Trophoblast cell (in vitro differentiated cells and primary cell): Measurements from ENCODE around the gene GPR162.

Experiments used
- DNase-seq, 2 donors: peaks; one replicate each; pipeline ENCODE4 v3.0.0-alpha.2; 2016
- H2AFZ ChIP-seq: 2 replicates; pipeline ENCODE4 v1.6.1; 2013; ENCODE audit warnings: low read length, moderate library complexity, mild to moderate bottlenecking; ENCODE audit not compliant: insufficient read depth, poor library complexity
- H2AK5ac ChIP-seq: 2 replicates; pipeline ENCODE4 v1.6.1; 2013; ENCODE audit warnings: mild to moderate bottlenecking, low read length
- H2BK120ac ChIP-seq: 2 replicates; pipeline ENCODE4 v1.6.1; 2013; ENCODE audit warnings: low read length, mild to moderate bottlenecking, moderate library complexity; ENCODE audit not compliant: insufficient read depth, poor library complexity
- H2BK12ac ChIP-seq: 2 replicates; pipeline ENCODE4 v1.6.1; 2013; ENCODE audit warnings: mild to moderate bottlenecking, low read length, moderate library complexity
- H2BK5ac ChIP-seq: 2 replicates; pipeline ENCODE4 v1.6.1; 2013; ENCODE audit warnings: low read length, low read depth, moderate library complexity, mild to moderate bottlenecking; ENCODE audit not compliant: poor library complexity
- H3K14ac ChIP-seq: 2 replicates; pipeline ENCODE4 v1.6.1; 2013; ENCODE audit warnings: mild to moderate bottlenecking, low read length
- H3K18ac ChIP-seq: 2 replicates; pipeline ENCODE4 v1.6.1; 2013; ENCODE audit warnings: mild to moderate bottlenecking, low read length
- H3K23ac ChIP-seq: 2 replicates; pipeline ENCODE4 v1.6.1; 2013; ENCODE audit warnings: low read length
- H3K27ac ChIP-seq: 2 replicates; pipeline ENCODE4 v1.5.1; 2013; ENCODE audit warnings: low read depth, mild to moderate bottlenecking, inconsistent platforms, low read length, moderate library complexity
- H3K27me3 ChIP-seq: 2 replicates; pipeline ENCODE4 v1.6.1; 2013; ENCODE audit warnings: inconsistent platforms, mild to moderate bottlenecking, low read length, moderate library complexity; ENCODE audit not compliant: insufficient read depth
- H3K36me3 ChIP-seq, 2 experiments: 1 replicate in 1 of 2; 2 replicates in 1 of 2; pipeline ENCODE4 v1.6.1; 2013; ENCODE audit warnings: low read length in 2 of 2, mild to moderate bottlenecking in 2 of 2, moderate library complexity in 1 of 2; ENCODE audit not compliant: insufficient read depth in 2 of 2, control insufficient read depth in 1 of 2
- H3K4ac ChIP-seq: 2 replicates; pipeline ENCODE4 v1.6.1; 2013; ENCODE audit warnings: low read depth, mild to moderate bottlenecking, low read length, moderate library complexity
- H3K4me1 ChIP-seq, 2 experiments: 1 replicate in 1 of 2; 2 replicates in 1 of 2; pipeline ENCODE4 v1.6.1; 2013; ENCODE audit warnings: low read length in 2 of 2, mild to moderate bottlenecking in 2 of 2, moderate library complexity in 1 of 2; ENCODE audit not compliant: insufficient read depth in 2 of 2, control insufficient read depth in 1 of 2
- H3K4me2 ChIP-seq: 2 replicates; pipeline ENCODE4 v1.6.1; 2013; ENCODE audit warnings: inconsistent platforms, mild to moderate bottlenecking, low read length, moderate library complexity
- H3K4me3 ChIP-seq: 2 replicates; pipeline ENCODE4 v1.5.1; 2013; ENCODE audit warnings: mild to moderate bottlenecking, low read depth, low read length, inconsistent platforms
- H3K79me1 ChIP-seq: one replicate; pipeline ENCODE4 v1.6.1; 2013; ENCODE audit warnings: low read length
- H3K79me2 ChIP-seq: 2 replicates; pipeline ENCODE4 v1.6.1; 2013; ENCODE audit warnings: low read length, mild to moderate bottlenecking; ENCODE audit not compliant: control insufficient read depth, insufficient read depth, poor library complexity
- H3K9ac ChIP-seq: 2 replicates; pipeline ENCODE4 v1.6.1; 2013; ENCODE audit warnings: mild to moderate bottlenecking, low read length
- H3K9me3 ChIP-seq: 2 replicates; pipeline ENCODE4 v1.6.1; 2013; ENCODE audit warnings: low read depth, mild to moderate bottlenecking, control low read depth, inconsistent platforms, low read length; ENCODE audit not compliant: insufficient read depth
- H4K12ac ChIP-seq: 2 replicates; pipeline ENCODE4 v1.6.1; 2013; ENCODE audit warnings: low read depth, mild to moderate bottlenecking, low read length, moderate library complexity
- H4K8ac ChIP-seq: 2 replicates; pipeline ENCODE4 v1.6.1; 2013; ENCODE audit warnings: low read depth, mild to moderate bottlenecking, low read length, moderate library complexity
- H4K91ac ChIP-seq: one replicate; pipeline ENCODE4 v1.6.1; 2013; ENCODE audit warnings: low read depth, mild to moderate bottlenecking, low read length, moderate library complexity
- WGBS: extraction: QIAGEN DNeasy Blood & Tissue Kit; methylation state at CpG from one replicate; pipeline ENCODE4 v1.1.7; 2013; ENCODE audit warnings: missing lambda C conversion rate; ENCODE audit not compliant: insufficient read length, insufficient coverage; ENCODE audit errors: extremely low coverage; 5-methylcytosine and 5-hydroxymethylcytosine counted together

GPR162 gene

GRCh38 chr12:6810758-6811157 lies 10.9 kb upstream of the GPR162 start:
- H2AFZ ChIP-seq: no peak overlapping the region
- no peak overlapping the region for H4K91ac ChIP-seq
- H4K12ac ChIP-seq: no peak overlapping the region
- H2AK5ac ChIP-seq: peak overlapping the region; percentile 35
- no peak overlapping the region for H3K4me3 ChIP-seq
- H4K8ac ChIP-seq: no peak overlapping the region
- no peak overlapping the region for H2BK12ac ChIP-seq
- no peak overlapping the region for H3K27ac ChIP-seq
- no CpG with 5 or more reads among the region's 1 CpG for WGBS
- no peak overlapping the region for H3K18ac ChIP-seq
- H3K79me2 ChIP-seq: no peaks in the 10 kb centered on the region
- H3K27me3 ChIP-seq: no peaks in the 10 kb centered on the region
- no peaks in the 10 kb centered on the region for H3K9me3 ChIP-seq
- H3K36me3 ChIP-seq: no peaks in the 10 kb centered on the region
- H2BK5ac ChIP-seq: no peak overlapping the region
- H3K14ac ChIP-seq: no peak overlapping the region
- no peaks in the 10 kb centered on the region for H3K79me1 ChIP-seq
- H3K23ac ChIP-seq: no peak overlapping the region
- H3K4ac ChIP-seq: no peak overlapping the region
- H2BK120ac ChIP-seq: no peak overlapping the region
- DNase-seq: no peak
- no peak overlapping the region for H3K4me2 ChIP-seq
- no peak overlapping the region for H3K9ac ChIP-seq
- no peaks in the 10 kb centered on the region for H3K4me1 ChIP-seq

GRCh38 chr12:6813363-6813762 lies 8.3 kb upstream of the GPR162 start:
- H3K4ac ChIP-seq: no peak overlapping the region
- no peak overlapping the region for H2AK5ac ChIP-seq
- no peak overlapping the region for H2BK120ac ChIP-seq
- no peak overlapping the region for H3K23ac ChIP-seq
- DNase-seq: peak in 1 of 2 donors; percentile 22
- no peaks in the 10 kb centered on the region for H3K27me3 ChIP-seq
- H3K4me2 ChIP-seq: no peak overlapping the region
- no CpG with 5 or more reads among the region's 4 CpGs for WGBS
- H3K27ac ChIP-seq: no peak overlapping the region
- no peak overlapping the region for H2BK12ac ChIP-seq
- H2BK5ac ChIP-seq: no peak overlapping the region
- no peak overlapping the region for H3K14ac ChIP-seq
- no peak overlapping the region for H2AFZ ChIP-seq
- no peaks in the 10 kb centered on the region for H3K36me3 ChIP-seq
- H3K18ac ChIP-seq: no peak overlapping the region
- H3K79me1 ChIP-seq: no peaks in the 10 kb centered on the region
- no peaks in the 10 kb centered on the region for H3K4me1 ChIP-seq
- H3K9ac ChIP-seq: no peak overlapping the region
- H4K91ac ChIP-seq: no peak overlapping the region
- H4K12ac ChIP-seq: no peak overlapping the region
- no peaks in the 10 kb centered on the region for H3K79me2 ChIP-seq
- H3K4me3 ChIP-seq: no peak overlapping the region
- H3K9me3 ChIP-seq: peaks cover 5% of the 10 kb centered on the region
- H4K8ac ChIP-seq: no peak overlapping the region

GRCh38 chr12:6816598-6816997 lies 5.0 kb upstream of the GPR162 start:
- Histone ChIP-seq H3K4me2 (no peak overlapping the region), H2BK12ac (no peak overlapping the region)

GRCh38 chr12:6817098-6817497 lies 4.5 kb upstream of the GPR162 start:
- Histone ChIP-seq H3K79me2 (no peaks in the 10 kb centered on the region), H3K4me1 (peaks cover 7 to 10% of the 10 kb centered on the region in 2 experiments), H3K9me3 (peaks cover 5% of the 10 kb centered on the region), H2AFZ (no peak overlapping the region), H3K36me3 (no peaks in the 10 kb centered on the region), H3K27ac (no peak overlapping the region), H4K91ac (no peak overlapping the region), H3K14ac (no peak overlapping the region), H3K79me1 (peaks cover 5% of the 10 kb centered on the region), H3K9ac (no peak overlapping the region), H4K12ac (no peak overlapping the region), H3K27me3 (no peaks in the 10 kb centered on the region), H4K8ac (no peak overlapping the region), H3K4ac (no peak overlapping the region), H3K4me3 (no peak overlapping the region), H3K18ac (no peak overlapping the region), H3K23ac (no peak overlapping the region), H2BK120ac (no peak overlapping the region), H3K4me2 (no peak overlapping the region), H2BK5ac (no peak overlapping the region), H2BK12ac (no peak overlapping the region), H2AK5ac (no peak overlapping the region)
- no CpG with 5 or more reads among the region's 8 CpGs for WGBS
- DNase-seq: no peak

More at GRCh38 chr12:6816598-6816997, 5.0 kb upstream of the GPR162 start:
- H3K36me3 ChIP-seq: no peaks in the 10 kb centered on the region
- no peak overlapping the region for H2AFZ ChIP-seq
- H2AK5ac ChIP-seq: no peak overlapping the region
- H3K79me2 ChIP-seq: no peaks in the 10 kb centered on the region
- no peak overlapping the region for H4K12ac ChIP-seq
- H2BK5ac ChIP-seq: no peak overlapping the region
- no peak overlapping the region for H4K8ac ChIP-seq
- no peak overlapping the region for H3K18ac ChIP-seq
- H3K79me1 ChIP-seq: peaks cover 3% of the 10 kb centered on the region
- H3K9ac ChIP-seq: no peak overlapping the region
- peaks cover 5% of the 10 kb centered on the region for H3K9me3 ChIP-seq
- H3K4ac ChIP-seq: no peak overlapping the region
- no peak overlapping the region for H3K14ac ChIP-seq
- no peak overlapping the region for H2BK120ac ChIP-seq
- no CpG with 5 or more reads among the region's 3 CpGs for WGBS
- no peak for DNase-seq
- H3K27ac ChIP-seq: no peak overlapping the region
- no peak overlapping the region for H3K4me3 ChIP-seq
- H3K27me3 ChIP-seq: no peaks in the 10 kb centered on the region
- H3K4me1 ChIP-seq: peaks cover 4 to 5% of the 10 kb centered on the region in 2 experiments
- H3K23ac ChIP-seq: no peak overlapping the region
- no peak overlapping the region for H4K91ac ChIP-seq
